Pancreas (tissue), 10 donors: ENCODE data around the gene BTN1A1. TPM values are rescaled to one million over a fixed set of nuclear protein-coding genes. Genes with fewer than 3 reads are reported as not detected.

Source experiments
- ATAC-seq, 4 donors: fragments of 200-7000 bp; cut with Tn5 transposase; one replicate each; pipeline versions ENCODE4 v1.8.0 to v1.9.1; 2020; ENCODE audit warnings: mild to moderate bottlenecking in 4 of 4, moderate library complexity in 4 of 4
- DNase-seq, 6 donors: peaks; one replicate each; pipeline ENCODE4 v3.0.0-alpha.2; 2020
- FAIRE-seq: peaks from 2 replicates; lab custom pipeline; 2012; peaks lifted over from hg19 to GRCh38; lab: Jason Lieb, UNC
- H3K27ac ChIP-seq, 4 donors: fragments of 200-600 bp; sonication (generic); 1 replicate in 3 of 4; 2 replicates in 1 of 4; pipeline versions ENCODE4 v1.5.0 to v1.8.0; 2020
- H3K27me3 ChIP-seq, 4 donors: fragments of 200-600 bp; one replicate each; pipeline ENCODE4 v1.8.0; 2021
- H3K36me3 ChIP-seq, 3 donors: fragments of 200-600 bp; sonication (generic) in 1 of 3; one replicate each; pipeline versions ENCODE4 v1.5.0 to v1.8.0; 2020 to 2021
- H3K4me1 ChIP-seq, 3 donors: fragments of 200-600 bp; one replicate each; pipeline ENCODE4 v1.8.0; 2021
- H3K4me3 ChIP-seq, 4 donors: fragments of 200-600 bp; sonication (generic) in 2 of 4; one replicate each; pipeline versions ENCODE4 v1.5.0 to v1.8.0; 2020 to 2021
- H3K9me3 ChIP-seq, 4 donors: fragments of 200-600 bp; one replicate each; pipeline ENCODE4 v1.8.0; 2021
- WGBS, 2 donors: extraction: QIAGEN DNeasy Blood & Tissue Kit; methylation state at CpG; one replicate each; pipeline ENCODE4 v1.1.7; 2013; 5-methylcytosine and 5-hydroxymethylcytosine counted together
- intact Hi-C, 3 donors: fragments of 100-400 bp; cut with DNase I; formaldehyde crosslinking; loops; one replicate each; pipeline versions ENCODE4 v1.11.1 to v1.14.2; 2022
- polyA plus RNA-seq, 2 donors: library from polyadenylated mRNA; stranded (reverse); fragments of 200-250 nt; gene quantifications; one replicate each; pipeline ENCODE4 v1.2.3, GENCODE V29; 2013
- total RNA-seq, 6 donors: library from RNA; stranded (reverse); fragmentation: NEBNext Ultra II Directional in 4 of 6; extraction: Animal tissue kit (Norgen Biotek cat#: 25700) in 4 of 6; gene quantifications; one replicate each; pipeline versions ENCODE4 v1.2.1 to v1.2.4, GENCODE V29; 2021 to 2023
- TF ChIP-seq, protein P1 (sequence below), 4 donors: fragments of 200-600 bp; sonication (generic) in 3 of 4; IDR thresholded peaks; one replicate each; pipeline versions ENCODE4 v1.5.0 to v1.8.0; 2021; ENCODE audit warnings: antibody characterized with exemption in 4 of 4
- donor health status: healthy with polysubstance abuse.
- donor health status: DM: no; HTN: no; CAD: no; lungs with moderate emphysema.
- donor health status: DM: no; HTN: no; CAD: no.
- donor health status: control.
- donor health status: control.
- donor health status: Bipolar disorder and iron deficiency.
- donor health status: DM: yes; HTN: yes; CAD: no.
- donor health status: DM: no; HTN: no; CAD: no.
- donor health status: DM: no; HTN: no; CAD: no.
- donor health status: DM: yes; HTN: yes; CAD: no.

Gene BTN1A1
- total and polyA plus RNA-seq, 8 donors = not detected

DNA sequence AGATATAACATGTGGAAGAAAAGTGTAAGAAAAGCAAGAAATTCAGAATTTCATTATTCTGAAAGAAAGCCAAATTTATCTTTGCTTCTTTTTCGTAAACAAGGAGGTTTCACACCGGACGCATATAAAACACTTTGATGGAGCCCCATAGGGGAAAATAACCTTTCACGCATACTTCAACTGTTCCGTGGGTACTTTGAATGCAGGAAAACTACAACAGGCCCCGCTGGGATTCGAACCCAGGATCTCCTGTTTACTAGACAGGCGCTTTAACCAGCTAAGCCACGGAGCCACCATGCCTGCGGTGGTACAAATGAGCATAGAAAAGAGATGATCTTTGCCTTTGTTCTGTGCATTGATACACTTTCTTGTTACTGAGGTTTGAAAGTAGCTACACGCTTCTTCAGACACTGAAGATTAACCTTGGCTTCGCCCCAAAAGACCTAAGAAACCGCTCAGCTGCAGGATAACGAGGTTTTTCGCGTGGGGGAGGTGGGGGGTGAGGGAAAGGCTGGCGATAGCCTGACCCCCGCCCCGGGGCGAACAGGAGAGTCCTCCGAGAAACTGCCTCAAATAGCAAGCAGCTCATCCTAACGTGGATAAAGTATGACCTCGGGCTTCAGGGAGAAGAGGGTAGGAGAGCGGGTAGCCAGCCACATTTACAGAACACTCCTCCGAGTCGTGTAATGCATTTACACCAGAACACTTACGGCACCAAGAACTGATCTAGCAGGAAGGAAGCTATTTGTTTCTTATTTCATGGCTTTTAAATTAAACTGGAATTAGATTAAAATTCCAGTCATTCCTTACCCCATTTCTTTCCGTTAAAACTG is 32.8 kb downstream of the BTN1A1 start:
- DNase-seq (peak; percentile 77 to 95 (median 83)), FAIRE-seq (no peak), ATAC-seq (peak; percentile 45 to 71 (median 64))
- Histone ChIP-seq H3K4me3 (peak overlapping the region; percentile 20 to 62 (median 33)), H3K27me3 (no peaks in the 10 kb centered on the region), H3K27ac (peak overlapping the region in 3 of 4 donors; percentile 53 to 69 (median 53)), H3K36me3 (no peaks in the 10 kb centered on the region), H3K4me1 (peaks cover 3 to 14% (median 9%) of the 10 kb centered on the region in 3 donors), H3K9me3 (no peaks in the 10 kb centered on the region)
- intact Hi-C loops = no loop called here
- TF ChIP-seq, protein P1, sequence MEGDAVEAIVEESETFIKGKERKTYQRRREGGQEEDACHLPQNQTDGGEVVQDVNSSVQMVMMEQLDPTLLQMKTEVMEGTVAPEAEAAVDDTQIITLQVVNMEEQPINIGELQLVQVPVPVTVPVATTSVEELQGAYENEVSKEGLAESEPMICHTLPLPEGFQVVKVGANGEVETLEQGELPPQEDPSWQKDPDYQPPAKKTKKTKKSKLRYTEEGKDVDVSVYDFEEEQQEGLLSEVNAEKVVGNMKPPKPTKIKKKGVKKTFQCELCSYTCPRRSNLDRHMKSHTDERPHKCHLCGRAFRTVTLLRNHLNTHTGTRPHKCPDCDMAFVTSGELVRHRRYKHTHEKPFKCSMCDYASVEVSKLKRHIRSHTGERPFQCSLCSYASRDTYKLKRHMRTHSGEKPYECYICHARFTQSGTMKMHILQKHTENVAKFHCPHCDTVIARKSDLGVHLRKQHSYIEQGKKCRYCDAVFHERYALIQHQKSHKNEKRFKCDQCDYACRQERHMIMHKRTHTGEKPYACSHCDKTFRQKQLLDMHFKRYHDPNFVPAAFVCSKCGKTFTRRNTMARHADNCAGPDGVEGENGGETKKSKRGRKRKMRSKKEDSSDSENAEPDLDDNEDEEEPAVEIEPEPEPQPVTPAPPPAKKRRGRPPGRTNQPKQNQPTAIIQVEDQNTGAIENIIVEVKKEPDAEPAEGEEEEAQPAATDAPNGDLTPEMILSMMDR (IDR thresholded peaks at IDR 0.05) = no peak
- 0 to 1% methylated on average over 28 of the region's 28 CpGs for WGBS, 2 donors

DNA sequence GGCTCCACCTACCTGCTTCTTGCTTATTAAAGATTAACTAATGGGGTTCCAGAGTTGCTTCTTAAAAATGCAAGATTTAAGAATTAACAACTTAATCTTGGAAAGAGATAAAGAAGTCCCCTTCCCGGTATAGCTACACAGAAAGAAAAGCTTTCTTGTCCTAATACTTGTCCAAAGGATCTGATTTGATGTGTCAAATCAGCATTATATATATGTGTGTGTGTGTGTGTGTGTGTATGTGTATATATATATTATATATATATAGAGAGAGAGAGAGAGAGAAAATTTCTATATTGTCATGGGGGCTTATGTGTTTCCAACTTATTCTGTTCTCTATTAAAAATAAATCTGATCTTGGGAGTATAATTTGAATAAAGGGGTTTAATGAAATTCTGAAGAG is 33.4 kb downstream of the BTN1A1 start:
- peak overlapping the region in 3 of 4 donors; percentile 53 to 69 (median 53) for H3K27ac ChIP-seq
- no peaks in the 10 kb centered on the region for H3K9me3 ChIP-seq
- H3K4me3 ChIP-seq = peak overlapping the region; percentile 20 to 62 (median 33)
- ATAC-seq = no peak
- no peaks in the 10 kb centered on the region for H3K27me3 ChIP-seq
- DNase-seq = no peak
- no peaks in the 10 kb centered on the region for H3K36me3 ChIP-seq
- peaks cover 3 to 14% (median 9%) of the 10 kb centered on the region in 3 donors for H3K4me1 ChIP-seq
- FAIRE-seq = no peak
- TF ChIP-seq, protein P1 (IDR thresholded peaks at IDR 0.05) = no peak
- 0 to 2% methylated on average over 1 of the region's 1 CpG for WGBS, 2 donors
- intact Hi-C loops = no loop called here

DNA sequence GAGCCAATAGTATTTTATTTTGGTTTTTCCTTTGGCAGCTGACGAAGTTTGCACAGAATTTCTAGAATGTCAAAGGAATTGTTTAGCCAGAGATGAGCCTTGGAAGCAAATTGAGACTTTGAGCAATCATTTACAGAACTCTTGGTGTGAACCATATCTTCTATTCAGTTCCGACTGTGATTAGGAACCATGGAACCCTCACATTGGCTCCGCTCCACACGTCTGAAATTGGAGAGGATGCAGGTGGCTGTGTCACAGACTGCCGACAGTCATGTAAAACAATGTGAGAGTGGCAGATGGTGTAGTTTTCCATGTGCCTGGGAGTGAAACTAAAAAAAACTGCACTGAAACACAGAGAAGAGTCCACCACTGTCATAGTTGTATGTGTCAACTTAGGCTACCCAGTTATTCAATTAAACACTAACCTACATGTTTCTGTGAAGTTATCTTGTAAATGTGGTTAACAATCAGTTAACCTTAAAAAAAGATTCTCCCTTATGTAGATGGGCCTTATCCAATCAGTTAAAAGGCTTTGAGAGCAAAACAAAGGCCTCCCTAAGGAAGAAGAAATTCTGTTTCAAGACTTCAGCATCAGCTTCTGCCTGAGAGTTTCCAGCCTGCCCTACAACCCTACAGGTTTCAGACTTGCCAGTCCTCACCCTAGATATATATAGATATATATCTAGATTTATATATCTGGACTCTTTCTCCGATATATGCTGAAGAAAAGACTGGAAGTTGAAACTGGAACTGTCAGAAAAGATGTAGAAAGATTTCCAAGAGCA is 34.8 kb downstream of the BTN1A1 start:
- no peak overlapping the region for H3K4me3 ChIP-seq
- no peaks in the 10 kb centered on the region for H3K27me3 ChIP-seq
- H3K27ac ChIP-seq = peak overlapping the region in 1 of 4 donors; percentile 30
- ATAC-seq (no peak), DNase-seq (peak in 3 of 6 donors; percentile 57 to 69 (median 69)), FAIRE-seq (no peak)
- intact Hi-C loops = no loop called here
- no peaks in the 10 kb centered on the region for H3K36me3 ChIP-seq
- 30% methylated on average over 6 of the region's 6 CpGs for WGBS, 2 donors
- TF ChIP-seq, protein P1 (IDR thresholded peaks at IDR 0.05) = no peak
- no peaks in the 10 kb centered on the region for H3K9me3 ChIP-seq
- H3K4me1 ChIP-seq = peaks cover 3 to 14% (median 14%) of the 10 kb centered on the region in 3 donors

DNA sequence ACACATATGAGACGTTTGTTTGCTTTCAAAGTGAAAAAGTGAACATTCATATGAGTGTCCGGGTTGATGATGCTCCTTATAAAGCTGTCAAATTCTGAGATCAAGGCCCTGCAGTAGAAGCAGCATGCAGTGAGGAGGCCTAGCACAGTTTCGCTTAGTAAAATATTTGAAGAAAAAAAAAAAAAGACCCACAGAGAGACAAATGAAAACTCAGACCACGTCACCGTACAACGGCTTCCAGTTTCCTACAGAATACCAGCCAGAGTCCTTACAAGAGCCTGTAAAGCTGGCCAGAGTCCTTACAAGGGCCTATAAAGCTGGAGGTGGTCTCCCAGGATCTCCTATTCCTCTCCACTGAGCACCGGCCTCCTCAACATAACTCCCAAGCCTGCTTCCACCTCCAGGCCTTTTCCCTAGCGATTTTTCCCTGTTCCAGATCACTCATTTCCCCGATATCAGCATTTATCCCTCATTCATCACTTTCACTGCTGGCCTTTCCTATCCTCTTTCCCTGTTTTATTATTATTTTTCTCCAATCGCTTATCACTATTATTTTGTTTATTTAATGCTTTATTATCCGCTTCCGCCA is 36.6 kb downstream of the BTN1A1 start:
- DNase-seq = no peak
- TF ChIP-seq, protein P1 (IDR thresholded peaks at IDR 0.05) = no peak
- no peaks in the 10 kb centered on the region for H3K9me3 ChIP-seq
- 23% methylated on average over 12 of the region's 12 CpGs for WGBS, 2 donors
- H3K36me3 ChIP-seq = no peaks in the 10 kb centered on the region
- no peak for ATAC-seq
- no peaks in the 10 kb centered on the region for H3K27me3 ChIP-seq
- H3K4me3 ChIP-seq = peak overlapping the region in 3 of 4 donors; percentile 54 to 84 (median 68)
- FAIRE-seq = no peak
- peak overlapping the region; percentile 47 to 94 (median 68) for H3K27ac ChIP-seq
- intact Hi-C loops = no loop called here
- H3K4me1 ChIP-seq = peaks cover 3 to 14% (median 14%) of the 10 kb centered on the region in 3 donors
